Mesenteric fat pad (tissue), 1 donor: ENCODE results near the gene IVL. TPM values are rescaled to one million over a fixed set of nuclear protein-coding genes. Genes with fewer than 3 reads are reported as not detected.

Experiments used
- DNase-seq: peaks from one replicate; pipeline ENCODE4 v3.0.0-alpha.2; 2020; ENCODE audit warnings: low spot score
- long read RNA-seq: library from polyadenylated mRNA; unstranded; transcript quantifications from one replicate; pipeline ENCODE4 v2.0.0, GENCODE V29; 2020
- total RNA-seq: library from RNA; stranded (reverse); fragmentation: NEBNext Ultra II Directional; extraction: Animal tissue kit (Norgen Biotek cat#: 25700); gene quantifications from one replicate; pipeline ENCODE4 v1.2.1, GENCODE V29; 2021
- donor health status: DM: yes; HTN: yes; CAD: no.

IVL gene
- not detected for total RNA-seq
- long read RNA-seq = 0 reads

GRCh38 chr1:152907686-152908601 lies at the start of gene IVL:
Gene IVL (plus strand): TSS chr1:152908546. CDS start chr1:152909798, 1,252 bp downstream.
- DNase-seq = no peak

GRCh38 chr1:152859696-152860095 lies 48.6 kb upstream of the IVL start, which contains the start of gene LCE7A:
Gene LCE7A (plus strand): TSS chr1:152859996. CDS start chr1:152860698, 702 bp downstream.
- DNase-seq = no peak

GRCh38 chr1:152860129-152860528 lies 48.2 kb upstream of the IVL start:
- no peak for DNase-seq

GRCh38 chr1:152861374-152861773 lies 47.0 kb upstream of the IVL start:
- no peak for DNase-seq

GRCh38 chr1:152864443-152864842 lies 43.9 kb upstream of the IVL start:
- no peak for DNase-seq

GRCh38 chr1:152866321-152866720 lies 42.0 kb upstream of the IVL start:
- no peak for DNase-seq

- DNase-seq = no peak
These were observed 38.4 kb upstream of the IVL start for GRCh38 chr1:152869808-152870419.

- no peak for DNase-seq
These were observed 37.3 kb upstream of the IVL start for GRCh38 chr1:152870831-152871730.

GRCh38 chr1:152871731-152872126 lies 36.6 kb upstream of the IVL start:
- no peak for DNase-seq

GRCh38 chr1:152873495-152873894 lies 34.9 kb upstream of the IVL start:
- no peak for DNase-seq

- no peak for DNase-seq
These were observed 31.5 kb upstream of the IVL start for GRCh38 chr1:152876827-152877226.

- DNase-seq = no peak
These were observed 30.3 kb upstream of the IVL start, which contains the start of gene SMCP for GRCh38 chr1:152878042-152878441. Gene SMCP (plus strand): TSS chr1:152878322. CDS start chr1:152884423, 6,101 bp downstream.

- DNase-seq = no peak
These were observed 28.7 kb upstream of the IVL start for GRCh38 chr1:152879559-152880198.

- no peak for DNase-seq
These were observed 28.0 kb upstream of the IVL start for GRCh38 chr1:152880316-152880715.

- DNase-seq = peak; percentile 59
These were observed 27.4 kb upstream of the IVL start for GRCh38 chr1:152880907-152881306.

- DNase-seq = no peak
These were observed 24.3 kb upstream of the IVL start for GRCh38 chr1:152884085-152884484.

- DNase-seq = no peak
These were observed 23.8 kb upstream of the IVL start for GRCh38 chr1:152884506-152884905.

- DNase-seq = no peak
These were observed 23.3 kb upstream of the IVL start for GRCh38 chr1:152884966-152885624.

GRCh38 chr1:152886085-152886484 lies 22.3 kb upstream of the IVL start:
- DNase-seq = no peak

- no peak for DNase-seq
These were observed 21.5 kb upstream of the IVL start for GRCh38 chr1:152886758-152887409.
